Measurements from ENCODE around the gene SLC7A6OS. TPM values are rescaled to one million over a fixed set of nuclear protein-coding genes. Genes with fewer than 3 reads are reported as not detected.

Gene SLC7A6OS
- polyA plus RNA-seq, 3 donors: 9.3 to 10.5 (median 9.7) TPM

DNA sequence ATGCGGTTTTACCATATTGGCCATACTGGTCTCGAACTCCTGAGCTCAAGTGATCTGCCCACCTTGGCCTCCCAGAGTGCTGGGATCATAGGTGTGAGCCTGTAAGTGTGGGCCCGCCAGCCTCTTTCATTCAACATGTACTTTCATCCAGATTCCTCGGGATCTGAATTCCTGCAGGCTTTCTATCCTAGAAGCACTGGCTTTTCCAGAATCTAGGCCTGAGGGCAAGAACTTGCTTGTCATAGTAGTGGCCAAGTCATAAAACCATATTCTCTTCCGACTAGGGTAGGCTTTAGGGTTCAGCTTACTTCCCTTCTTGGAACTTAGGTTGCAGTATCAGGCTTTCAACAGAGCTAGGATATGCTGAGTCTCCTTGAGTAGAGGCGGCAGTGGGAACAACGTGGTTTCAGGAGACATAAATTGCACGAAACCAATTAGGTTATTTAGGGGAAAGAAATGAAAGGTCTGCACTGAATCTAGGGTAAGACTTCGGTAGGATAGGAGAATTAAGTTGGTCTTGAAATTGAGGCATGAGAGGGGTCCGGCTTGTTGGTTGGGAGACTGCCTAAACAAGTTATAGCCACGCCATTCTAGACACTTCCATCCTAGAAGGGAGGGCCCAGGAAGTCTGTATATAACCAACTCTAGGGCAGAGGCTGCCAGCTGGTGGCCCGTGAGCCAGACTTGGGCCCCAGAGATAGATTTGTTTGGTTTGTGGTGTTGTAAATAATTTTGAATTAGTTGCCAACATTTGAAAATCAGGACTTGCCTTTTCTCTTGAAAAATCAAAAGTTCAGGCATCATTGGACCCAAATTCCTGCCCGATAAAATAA, 30.8 kb downstream of the SLC7A6OS start:
- H3K27ac Mint-ChIP-seq: peak overlapping the region in 2 of 7 donors; percentile 68 to 81
- no peak for TF ChIP-seq CTCF (IDR thresholded peaks at IDR 0.05)
- peaks cover 0 to 1% (median 0%) of the 10 kb centered on the region in 3 donors for H3K27me3 Mint-ChIP-seq (ENCODE audit: low read depth in 3 of 3)
- Histone ChIP-seq H3K36me3 (replicated peaks in 1 of 2; ENCODE audit: control insufficient read depth in 1 of 2, insufficient read depth in 2 of 2, low read length in 2 of 2) (peaks cover 9 to 38% of the 10 kb centered on the region in 2 donors), H3K27ac (ENCODE audit: low read depth in 1 of 2, low read length in 2 of 2) (no peak overlapping the region), H3K9ac (ENCODE audit: insufficient read depth, low read length, poor library complexity, severe bottlenecking) (no peak overlapping the region), H3K4me3 (replicated peaks in 1 of 3; ENCODE audit: low read depth in 2 of 3, low read length in 3 of 3) (no peak overlapping the region), H3K4me1 (ENCODE audit: control insufficient read depth in 1 of 2, insufficient read depth in 2 of 2, low read length in 2 of 2) (peaks cover 26 to 29% of the 10 kb centered on the region in 2 donors), H4K20me1 (ENCODE audit: insufficient read depth, low read length) (peaks cover 6% of the 10 kb centered on the region), H3K27me3 (ENCODE audit: control insufficient read depth in 2 of 2, insufficient read depth in 2 of 2, low read length in 2 of 2) (no peaks in the 10 kb centered on the region), H3K79me2 (ENCODE audit: insufficient read depth, low read length) (peaks cover 14% of the 10 kb centered on the region), H3K4me2 (replicated peaks; ENCODE audit: extremely low read depth, low read length, poor library complexity, severe bottlenecking) (no peak overlapping the region), H2AFZ (ENCODE audit: insufficient read depth, low read depth, low read length, poor library complexity, severe bottlenecking) (no peak overlapping the region), H3K9me3 (replicated peaks in 1 of 2; ENCODE audit: control insufficient read depth in 1 of 2, insufficient read depth in 1 of 2, low read length in 2 of 2) (no peaks in the 10 kb centered on the region)
- intact Hi-C loops (cut with micrococcal nuclease): no loop called here
- no peak for DNase-seq
- 76% methylated on average over 8 of the region's 13 CpGs for WGBS (ENCODE audit: insufficient coverage)
- H3K4me3 Mint-ChIP-seq: no peak overlapping the region
- H3K36me3 Mint-ChIP-seq: peaks cover 39 to 58% of the 10 kb centered on the region in 2 donors
- H3K9me3 Mint-ChIP-seq: peaks cover 0 to 2% (median 0%) of the 10 kb centered on the region in 7 donors
- H3K4me1 Mint-ChIP-seq: peaks cover 34% of the 10 kb centered on the region

GRCh38 chr16:68276223-68276622, 34.5 kb downstream of the SLC7A6OS start:
- WGBS (ENCODE audit: insufficient coverage): no CpG with 5 or more reads among the region's 3 CpGs
- H3K4me2 ChIP-seq (replicated peaks; ENCODE audit: extremely low read depth, low read length, poor library complexity, severe bottlenecking): no peak overlapping the region
- H3K9ac ChIP-seq (ENCODE audit: insufficient read depth, low read length, poor library complexity, severe bottlenecking): no peak overlapping the region
- no peak overlapping the region for H3K4me3 ChIP-seq (replicated peaks in 1 of 3; ENCODE audit: low read depth in 2 of 3, low read length in 3 of 3)
- intact Hi-C loops (cut with micrococcal nuclease): no loop called here
- H3K9me3 Mint-ChIP-seq: no peaks in the 10 kb centered on the region
- TF ChIP-seq CTCF (IDR thresholded peaks at IDR 0.05): no peak
- no peak overlapping the region for H2AFZ ChIP-seq (ENCODE audit: insufficient read depth, low read depth, low read length, poor library complexity, severe bottlenecking)
- peaks cover 0 to 1% (median 0%) of the 10 kb centered on the region in 3 donors for H3K27me3 Mint-ChIP-seq (ENCODE audit: low read depth in 3 of 3)
- H3K4me1 Mint-ChIP-seq: peaks cover 10% of the 10 kb centered on the region
- H3K36me3 Mint-ChIP-seq: peaks cover 43 to 68% of the 10 kb centered on the region in 2 donors
- H3K9me3 ChIP-seq (replicated peaks in 1 of 2; ENCODE audit: control insufficient read depth in 1 of 2, insufficient read depth in 1 of 2, low read length in 2 of 2): no peaks in the 10 kb centered on the region
- H3K27me3 ChIP-seq (ENCODE audit: control insufficient read depth in 2 of 2, insufficient read depth in 2 of 2, low read length in 2 of 2): no peaks in the 10 kb centered on the region
- H3K27ac ChIP-seq (ENCODE audit: low read depth in 1 of 2, low read length in 2 of 2): no peak overlapping the region
- peaks cover 32% of the 10 kb centered on the region for H4K20me1 ChIP-seq (ENCODE audit: insufficient read depth, low read length)
- peaks cover 22% of the 10 kb centered on the region for H3K79me2 ChIP-seq (ENCODE audit: insufficient read depth, low read length)
- H3K4me1 ChIP-seq (ENCODE audit: control insufficient read depth in 1 of 2, insufficient read depth in 2 of 2, low read length in 2 of 2): no peaks in the 10 kb centered on the region
- DNase-seq: no peak
- H3K36me3 ChIP-seq (replicated peaks in 1 of 2; ENCODE audit: control insufficient read depth in 1 of 2, insufficient read depth in 2 of 2, low read length in 2 of 2): peaks cover 16 to 57% of the 10 kb centered on the region in 2 donors
- no peak overlapping the region for H3K27ac Mint-ChIP-seq
- no peak overlapping the region for H3K4me3 Mint-ChIP-seq
